ENCODE results near the gene PHIP. TPM values are rescaled to one million over a fixed set of nuclear protein-coding genes. Genes with fewer than 3 reads are reported as not detected.

The PHIP gene
- total RNA-seq, 1 experiment from 2014 or later, result 53.6 TPM

DNA sequence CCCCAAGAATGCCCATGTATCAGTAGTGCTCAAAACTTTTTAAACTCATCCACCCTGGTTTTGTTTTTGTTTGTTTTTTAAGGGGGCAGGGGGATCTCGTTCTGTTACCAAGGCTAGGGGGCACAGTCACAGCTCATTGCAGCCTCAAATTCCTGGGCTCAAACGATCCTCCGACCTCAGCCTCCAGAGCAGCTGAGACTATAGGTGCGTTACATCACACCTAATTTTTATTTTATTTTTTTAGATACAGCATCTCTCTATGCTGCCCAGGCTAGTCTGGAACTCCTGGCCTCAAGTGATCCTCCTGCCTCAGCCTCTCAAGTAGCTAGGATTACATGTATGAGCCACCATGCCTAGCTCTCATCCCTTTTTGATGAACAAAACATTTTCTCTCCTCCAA is 11.2 kb downstream of the PHIP start:
- H2AFZ ChIP-seq (ENCODE audit: low read length), result no peak overlapping the region
- H2BK5ac ChIP-seq (ENCODE audit: insufficient read length, low read length), result no peak overlapping the region
- H3K4me1 ChIP-seq (ENCODE audit: insufficient read depth, low read length), result no peaks in the 10 kb centered on the region; the same call in 1 of the 2 replicates
- H3K9ac ChIP-seq (ENCODE audit: extremely low read depth, insufficient read length, low read length), result no peak overlapping the region
- no peak overlapping the region for H3K14ac ChIP-seq (ENCODE audit: insufficient read depth, low read length)
- H4K20me1 ChIP-seq (ENCODE audit: control insufficient read depth, insufficient read depth, insufficient read length), result no peaks in the 10 kb centered on the region
- no peak overlapping the region for H2BK120ac ChIP-seq (ENCODE audit: low read depth, low read length, poor library complexity, severe bottlenecking)
- H4K8ac ChIP-seq (replicated peaks; ENCODE audit: insufficient read length, low read depth, low read length), result no peak overlapping the region
- H3K23ac ChIP-seq (ENCODE audit: insufficient read length, low read depth, low read length), result no peak overlapping the region
- H2BK15ac ChIP-seq (ENCODE audit: low read depth, low read length), result no peak overlapping the region
- no peak overlapping the region for H3K27ac ChIP-seq (ENCODE audit: insufficient read length, low read depth, low read length)
- Mint-ChIP-seq H3K4me1 (peaks cover 4 to 11% of the 10 kb centered on the region in 2 experiments), H3K4me3 (no peak overlapping the region), H3K27me3 (ENCODE audit: low read depth) (no peaks in the 10 kb centered on the region), H3K27ac (no peak overlapping the region; a peak in 1 of 7 replicates), H3K9me3 (no peaks in the 10 kb centered on the region), H3K36me3 (ENCODE audit: insufficient read depth in 1 of 3, low read depth in 3 of 3) (peaks cover 7 to 14% (median 9%) of the 10 kb centered on the region in 3 experiments; a peak in 5 of 7 replicates)
- H2BK12ac ChIP-seq (ENCODE audit: insufficient read length, low read depth, low read length), result no peak overlapping the region
- WGBS (ENCODE audit: extremely low coverage, insufficient read length, low lambda C conversion rate), result no CpG with 5 or more reads among the region's 4 CpGs
- no peaks in the 10 kb centered on the region for H3K9me3 ChIP-seq (ENCODE audit: control insufficient read depth, low read depth, low read length)
- H3K4ac ChIP-seq (ENCODE audit: low read depth, low read length), result no peak overlapping the region
- no peak overlapping the region for H3K56ac ChIP-seq (ENCODE audit: insufficient read length, low read depth, low read length)
- no peak overlapping the region for H2AK5ac ChIP-seq (ENCODE audit: insufficient read length, low read length)
- H2BK20ac ChIP-seq (ENCODE audit: low read depth, low read length, poor library complexity, severe bottlenecking), result no peak overlapping the region
- H3K79me1 ChIP-seq (ENCODE audit: insufficient read depth, low read depth, low read length, poor library complexity, severe bottlenecking), result peaks cover 3% of the 10 kb centered on the region
- peaks cover 17% of the 10 kb centered on the region; the same call in 1 of the 2 replicates for H3K79me2 ChIP-seq (ENCODE audit: insufficient read depth, low read length)
- H4K5ac ChIP-seq (ENCODE audit: insufficient read length, low read depth, low read length), result no peak overlapping the region
- DNase-seq, result no peak
- no peak overlapping the region for H4K91ac ChIP-seq (ENCODE audit: insufficient read length, low read depth, low read length)
- H3T11ph ChIP-seq (ENCODE audit: low read length), result no peak overlapping the region
- no peak overlapping the region for H3K18ac ChIP-seq (ENCODE audit: insufficient read length, low read depth, low read length)
- TF ChIP-seq, protein P1, sequence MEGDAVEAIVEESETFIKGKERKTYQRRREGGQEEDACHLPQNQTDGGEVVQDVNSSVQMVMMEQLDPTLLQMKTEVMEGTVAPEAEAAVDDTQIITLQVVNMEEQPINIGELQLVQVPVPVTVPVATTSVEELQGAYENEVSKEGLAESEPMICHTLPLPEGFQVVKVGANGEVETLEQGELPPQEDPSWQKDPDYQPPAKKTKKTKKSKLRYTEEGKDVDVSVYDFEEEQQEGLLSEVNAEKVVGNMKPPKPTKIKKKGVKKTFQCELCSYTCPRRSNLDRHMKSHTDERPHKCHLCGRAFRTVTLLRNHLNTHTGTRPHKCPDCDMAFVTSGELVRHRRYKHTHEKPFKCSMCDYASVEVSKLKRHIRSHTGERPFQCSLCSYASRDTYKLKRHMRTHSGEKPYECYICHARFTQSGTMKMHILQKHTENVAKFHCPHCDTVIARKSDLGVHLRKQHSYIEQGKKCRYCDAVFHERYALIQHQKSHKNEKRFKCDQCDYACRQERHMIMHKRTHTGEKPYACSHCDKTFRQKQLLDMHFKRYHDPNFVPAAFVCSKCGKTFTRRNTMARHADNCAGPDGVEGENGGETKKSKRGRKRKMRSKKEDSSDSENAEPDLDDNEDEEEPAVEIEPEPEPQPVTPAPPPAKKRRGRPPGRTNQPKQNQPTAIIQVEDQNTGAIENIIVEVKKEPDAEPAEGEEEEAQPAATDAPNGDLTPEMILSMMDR (conservative IDR thresholded peaks at IDR 0.05), result no peak
- no peaks in the 10 kb centered on the region for H3K27me3 ChIP-seq (ENCODE audit: insufficient read depth, low read length)
- H3K4me2 ChIP-seq (ENCODE audit: insufficient read depth, insufficient read length, low read length), result no peak overlapping the region
- H3K23me2 ChIP-seq (ENCODE audit: insufficient read length, low read depth, low read length, poor library complexity, severe bottlenecking), result no peaks in the 10 kb centered on the region

All from H9 (cell line).